GM12865 (cell line): ENCODE results near the gene GABRR2.

Experiments used
- DNase-seq: peaks from one replicate; pipeline ENCODE4 v3.0.0; 2010; ENCODE audit warnings: low read depth
- H3K4me3 ChIP-seq: 2 replicates; pipeline ENCODE4 v1.5.1; 2011; ENCODE audit warnings: mild to moderate bottlenecking, low read depth, low read length, control low read depth
- CTCF ChIP-seq: IDR thresholded peaks from 2 replicates; pipeline ENCODE4 v1.5.1; 2011; ENCODE audit warnings: low read length, control low read depth, low read depth, inconsistent platforms; ENCODE audit not compliant: insufficient read depth; ENCODE audit errors: missing control alignments

The GABRR2 gene

GRCh38 chr6:89260832-89261231, 54.3 kb downstream of the GABRR2 start:
- H3K4me3 ChIP-seq, result no peak overlapping the region
- TF ChIP-seq CTCF, result no peak
- no peak for DNase-seq

GRCh38 chr6:89260310-89260709, 54.8 kb downstream of the GABRR2 start:
- peak; percentile 18 for DNase-seq
- no peak for TF ChIP-seq CTCF
- H3K4me3 ChIP-seq, result no peak overlapping the region

- peak; percentile 37 for DNase-seq
- H3K4me3 ChIP-seq, result no peak overlapping the region
- no peak for TF ChIP-seq CTCF
Observed at GRCh38 chr6:89258912-89259311, 56.2 kb downstream of the GABRR2 start.

- H3K4me3 ChIP-seq, result no peak overlapping the region
- DNase-seq, result no peak
- TF ChIP-seq CTCF, result no peak
Observed at GRCh38 chr6:89257781-89258180, 57.3 kb downstream of the GABRR2 start.

GRCh38 chr6:89257346-89257745, 57.8 kb downstream of the GABRR2 start:
- DNase-seq, result no peak
- TF ChIP-seq CTCF, result no peak
- H3K4me3 ChIP-seq, result no peak overlapping the region

GRCh38 chr6:89255417-89255816, 59.7 kb downstream of the GABRR2 start:
- no peak for TF ChIP-seq CTCF
- H3K4me3 ChIP-seq, result no peak overlapping the region
- no peak for DNase-seq

- no peak for DNase-seq
- TF ChIP-seq CTCF, result no peak
- no peak overlapping the region for H3K4me3 ChIP-seq
Observed at GRCh38 chr6:89254569-89254968, 60.5 kb downstream of the GABRR2 start.
